ENCODE data around the gene PTPRD. TPM values are rescaled to one million over a fixed set of nuclear protein-coding genes. Genes with fewer than 3 reads are reported as not detected.
A peak's percentile ranks its signal among the peaks of the same experiment; 100 is the strongest.

Gene PTPRD
- total and polyA plus RNA-seq, 2 donors: 2.2 to 13.5 TPM

DNA sequence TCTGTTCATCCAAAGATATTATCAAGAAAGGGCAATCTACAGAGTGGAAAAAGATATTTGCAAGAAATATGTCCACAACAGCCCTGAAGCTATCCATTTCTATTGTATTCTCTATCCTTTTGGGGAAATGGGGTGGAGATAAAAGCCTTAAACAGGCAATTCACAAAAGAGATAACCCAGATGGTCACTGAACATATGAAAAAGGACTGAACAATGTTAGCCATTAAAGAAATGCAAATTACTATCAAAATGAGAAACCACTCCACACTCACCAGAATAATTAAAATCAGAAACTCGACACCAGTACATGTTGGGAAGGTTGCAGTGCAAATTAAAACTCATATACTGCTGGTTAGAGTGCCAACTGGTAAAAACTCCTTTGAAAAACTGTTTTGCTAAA, 1858.1 kb downstream of the PTPRD start:
- H3K27me3 ChIP-seq (ENCODE audit: control insufficient read depth in 2 of 2, insufficient read depth in 1 of 2, low read length in 1 of 2): no peaks in the 10 kb centered on the region
- H3K4me3 ChIP-seq (ENCODE audit: low read length in 2 of 2): no peak overlapping the region
- H3K9me3 ChIP-seq (ENCODE audit: control insufficient read depth in 2 of 2, insufficient read depth in 1 of 2, low read length in 1 of 2): no peaks in the 10 kb centered on the region
- H3K4me1 ChIP-seq (ENCODE audit: control insufficient read depth in 2 of 2, insufficient read depth in 2 of 2, low read length in 2 of 2): no peaks in the 10 kb centered on the region
- no peak for DNase-seq (ENCODE audit: low read depth in 6 of 9, low spot score in 9 of 9)
- 99% methylated on average over 1 of the region's 1 CpG for WGBS
- no peaks in the 10 kb centered on the region for H3K36me3 ChIP-seq (ENCODE audit: control insufficient read depth in 2 of 2, insufficient read depth in 2 of 2, low read length in 1 of 2)
- no peak overlapping the region for H3K27ac ChIP-seq (ENCODE audit: low read depth in 1 of 2, low read length in 1 of 2)

GRCh38 chr9:8751406-8751930, 1861.3 kb downstream of the PTPRD start:
- no peaks in the 10 kb centered on the region for H3K9me3 ChIP-seq (ENCODE audit: control insufficient read depth in 2 of 2, insufficient read depth in 1 of 2, low read length in 1 of 2)
- WGBS: 86% methylated on average over 1 of the region's 1 CpG
- no peak overlapping the region for H3K27ac ChIP-seq (ENCODE audit: low read depth in 1 of 2, low read length in 1 of 2)
- H3K27me3 ChIP-seq (ENCODE audit: control insufficient read depth in 2 of 2, insufficient read depth in 1 of 2, low read length in 1 of 2): no peaks in the 10 kb centered on the region
- DNase-seq (ENCODE audit: low read depth in 6 of 9, low spot score in 9 of 9): no peak
- no peaks in the 10 kb centered on the region for H3K36me3 ChIP-seq (ENCODE audit: control insufficient read depth in 2 of 2, insufficient read depth in 2 of 2, low read length in 1 of 2)
- no peaks in the 10 kb centered on the region for H3K4me1 ChIP-seq (ENCODE audit: control insufficient read depth in 2 of 2, insufficient read depth in 2 of 2, low read length in 2 of 2)
- H3K4me3 ChIP-seq (ENCODE audit: low read length in 2 of 2): no peak overlapping the region

DNA sequence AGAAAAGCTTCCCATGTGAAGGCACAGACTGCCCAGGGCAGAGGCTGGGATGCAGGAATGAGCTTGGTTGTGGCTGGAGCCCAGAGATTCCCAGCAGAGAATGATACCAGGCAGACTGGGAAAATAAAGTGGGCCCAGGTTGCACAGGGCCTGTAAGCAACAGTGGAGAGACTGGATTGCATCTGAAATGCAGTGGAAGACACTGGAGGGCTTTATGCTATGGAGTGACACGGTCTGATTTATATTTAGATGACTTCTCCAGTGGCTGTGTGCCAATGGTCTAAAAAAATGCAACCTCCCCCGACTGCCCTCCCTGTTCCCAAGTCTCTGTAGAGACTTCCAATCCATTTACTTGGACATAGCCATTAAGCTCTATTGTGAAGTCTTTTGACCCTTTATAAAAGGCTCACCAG, 1862.2 kb downstream of the PTPRD start:
- H3K4me3 ChIP-seq (ENCODE audit: low read length in 2 of 2): no peak overlapping the region
- DNase-seq (ENCODE audit: low read depth in 6 of 9, low spot score in 9 of 9): no peak
- no peaks in the 10 kb centered on the region for H3K9me3 ChIP-seq (ENCODE audit: control insufficient read depth in 2 of 2, insufficient read depth in 1 of 2, low read length in 1 of 2)
- no peaks in the 10 kb centered on the region for H3K36me3 ChIP-seq (ENCODE audit: control insufficient read depth in 2 of 2, insufficient read depth in 2 of 2, low read length in 1 of 2)
- no peak overlapping the region for H3K27ac ChIP-seq (ENCODE audit: low read depth in 1 of 2, low read length in 1 of 2)
- H3K4me1 ChIP-seq (ENCODE audit: control insufficient read depth in 2 of 2, insufficient read depth in 2 of 2, low read length in 2 of 2): no peaks in the 10 kb centered on the region
- H3K27me3 ChIP-seq (ENCODE audit: control insufficient read depth in 2 of 2, insufficient read depth in 1 of 2, low read length in 1 of 2): no peaks in the 10 kb centered on the region
- 78% methylated on average over 2 of the region's 2 CpGs for WGBS

GRCh38 chr9:8745347-8745746, 1867.5 kb downstream of the PTPRD start:
- DNase-seq (ENCODE audit: low read depth in 6 of 9, low spot score in 9 of 9): no peak
- Histone ChIP-seq H3K9me3 (ENCODE audit: control insufficient read depth in 2 of 2, insufficient read depth in 1 of 2, low read length in 1 of 2) (no peaks in the 10 kb centered on the region), H3K27ac (ENCODE audit: low read depth in 1 of 2, low read length in 1 of 2) (no peak overlapping the region), H3K4me1 (ENCODE audit: control insufficient read depth in 2 of 2, insufficient read depth in 2 of 2, low read length in 2 of 2) (no peaks in the 10 kb centered on the region), H3K27me3 (ENCODE audit: control insufficient read depth in 2 of 2, insufficient read depth in 1 of 2, low read length in 1 of 2) (no peaks in the 10 kb centered on the region), H3K4me3 (ENCODE audit: low read length in 2 of 2) (no peak overlapping the region), H3K36me3 (ENCODE audit: control insufficient read depth in 2 of 2, insufficient read depth in 2 of 2, low read length in 1 of 2) (no peaks in the 10 kb centered on the region)
- 87% methylated on average over 5 of the region's 5 CpGs for WGBS

- DNase-seq (ENCODE audit: low read depth in 6 of 9, low spot score in 9 of 9): no peak
- WGBS: 98% methylated on average over 2 of the region's 2 CpGs
- Histone ChIP-seq H3K36me3 (ENCODE audit: control insufficient read depth in 2 of 2, insufficient read depth in 2 of 2, low read length in 1 of 2) (no peaks in the 10 kb centered on the region), H3K27ac (ENCODE audit: low read depth in 1 of 2, low read length in 1 of 2) (no peak overlapping the region), H3K4me3 (ENCODE audit: low read length in 2 of 2) (no peak overlapping the region), H3K4me1 (ENCODE audit: control insufficient read depth in 2 of 2, insufficient read depth in 2 of 2, low read length in 2 of 2) (no peaks in the 10 kb centered on the region), H3K27me3 (ENCODE audit: control insufficient read depth in 2 of 2, insufficient read depth in 1 of 2, low read length in 1 of 2) (no peaks in the 10 kb centered on the region), H3K9me3 (ENCODE audit: control insufficient read depth in 2 of 2, insufficient read depth in 1 of 2, low read length in 1 of 2) (no peaks in the 10 kb centered on the region)
Measured at GRCh38 chr9:8738945-8739344, 1873.9 kb downstream of the PTPRD start.

DNA sequence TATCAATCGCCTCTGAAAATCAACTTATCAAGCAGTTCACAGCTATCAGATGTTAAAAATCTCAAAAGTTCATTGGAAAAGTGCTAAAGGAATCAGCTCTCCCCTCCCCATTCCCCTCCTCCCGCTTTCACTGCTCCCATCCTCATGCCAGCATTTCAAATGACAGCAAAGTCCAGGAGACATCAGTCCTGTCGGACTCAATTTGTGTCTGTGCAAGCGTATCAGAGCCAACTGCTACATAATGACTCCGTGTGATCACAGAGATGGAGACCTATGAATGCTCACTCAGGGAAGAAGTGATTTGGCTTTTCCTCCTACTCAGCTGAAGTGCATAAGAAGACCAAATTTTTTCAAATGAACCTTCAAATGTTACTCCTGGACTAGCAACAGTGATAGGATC, 1876.0 kb downstream of the PTPRD start:
- no peak for DNase-seq (ENCODE audit: low read depth in 6 of 9, low spot score in 9 of 9)
- H3K9me3 ChIP-seq (ENCODE audit: control insufficient read depth in 2 of 2, insufficient read depth in 1 of 2, low read length in 1 of 2): no peaks in the 10 kb centered on the region
- no peak overlapping the region for H3K4me3 ChIP-seq (ENCODE audit: low read length in 2 of 2)
- WGBS: 99% methylated on average over 5 of the region's 5 CpGs
- H3K36me3 ChIP-seq (ENCODE audit: control insufficient read depth in 2 of 2, insufficient read depth in 2 of 2, low read length in 1 of 2): no peaks in the 10 kb centered on the region
- H3K4me1 ChIP-seq (ENCODE audit: control insufficient read depth in 2 of 2, insufficient read depth in 2 of 2, low read length in 2 of 2): no peaks in the 10 kb centered on the region
- no peaks in the 10 kb centered on the region for H3K27me3 ChIP-seq (ENCODE audit: control insufficient read depth in 2 of 2, insufficient read depth in 1 of 2, low read length in 1 of 2)
- H3K27ac ChIP-seq (ENCODE audit: low read depth in 1 of 2, low read length in 1 of 2): no peak overlapping the region

- no peak overlapping the region for H3K27ac ChIP-seq (ENCODE audit: low read depth in 1 of 2, low read length in 1 of 2)
- WGBS: 89% methylated on average over 5 of the region's 5 CpGs
Measured at GRCh38 chr9:8734760-8735159, 1878.0 kb downstream of the PTPRD start.

GRCh38 chr9:8733131-8733954, 1879.5 kb downstream of the PTPRD start:
- no peaks in the 10 kb centered on the region for H3K9me3 ChIP-seq (ENCODE audit: control insufficient read depth in 2 of 2, insufficient read depth in 1 of 2, low read length in 1 of 2)
- no peaks in the 10 kb centered on the region for H3K4me1 ChIP-seq (ENCODE audit: control insufficient read depth in 2 of 2, insufficient read depth in 2 of 2, low read length in 2 of 2)
- H3K36me3 ChIP-seq (ENCODE audit: control insufficient read depth in 2 of 2, insufficient read depth in 2 of 2, low read length in 1 of 2): no peaks in the 10 kb centered on the region
- WGBS: 58% methylated on average over 17 of the region's 17 CpGs
- no peak overlapping the region for H3K4me3 ChIP-seq (ENCODE audit: low read length in 2 of 2)
- H3K27me3 ChIP-seq (ENCODE audit: control insufficient read depth in 2 of 2, insufficient read depth in 1 of 2, low read length in 1 of 2): no peaks in the 10 kb centered on the region
- peak overlapping the region; percentile 18 to 54 for H3K27ac ChIP-seq (ENCODE audit: low read depth in 1 of 2, low read length in 1 of 2)
- DNase-seq (ENCODE audit: low read depth in 6 of 9, low spot score in 9 of 9): no peak

More at GRCh38 chr9:8734760-8735159, 1878.0 kb downstream of the PTPRD start:
- no peak for DNase-seq (ENCODE audit: low read depth in 6 of 9, low spot score in 9 of 9)
- no peaks in the 10 kb centered on the region for H3K4me1 ChIP-seq (ENCODE audit: control insufficient read depth in 2 of 2, insufficient read depth in 2 of 2, low read length in 2 of 2)
- no peaks in the 10 kb centered on the region for H3K9me3 ChIP-seq (ENCODE audit: control insufficient read depth in 2 of 2, insufficient read depth in 1 of 2, low read length in 1 of 2)
- no peaks in the 10 kb centered on the region for H3K27me3 ChIP-seq (ENCODE audit: control insufficient read depth in 2 of 2, insufficient read depth in 1 of 2, low read length in 1 of 2)
- no peaks in the 10 kb centered on the region for H3K36me3 ChIP-seq (ENCODE audit: control insufficient read depth in 2 of 2, insufficient read depth in 2 of 2, low read length in 1 of 2)
- no peak overlapping the region for H3K4me3 ChIP-seq (ENCODE audit: low read length in 2 of 2)

- H3K27me3 ChIP-seq (ENCODE audit: control insufficient read depth in 2 of 2, insufficient read depth in 1 of 2, low read length in 1 of 2): no peaks in the 10 kb centered on the region
- H3K4me3 ChIP-seq (ENCODE audit: low read length in 2 of 2): no peak overlapping the region
- H3K4me1 ChIP-seq (ENCODE audit: control insufficient read depth in 2 of 2, insufficient read depth in 2 of 2, low read length in 2 of 2): no peaks in the 10 kb centered on the region
- H3K36me3 ChIP-seq (ENCODE audit: control insufficient read depth in 2 of 2, insufficient read depth in 2 of 2, low read length in 1 of 2): no peaks in the 10 kb centered on the region
- peak overlapping the region in 1 of 2 donors; percentile 54 for H3K27ac ChIP-seq (ENCODE audit: low read depth in 1 of 2, low read length in 1 of 2)
- no peak for DNase-seq (ENCODE audit: low read depth in 6 of 9, low spot score in 9 of 9)
- 91% methylated on average over 3 of the region's 3 CpGs for WGBS
- H3K9me3 ChIP-seq (ENCODE audit: control insufficient read depth in 2 of 2, insufficient read depth in 1 of 2, low read length in 1 of 2): no peaks in the 10 kb centered on the region
Measured at GRCh38 chr9:8732367-8733075, 1880.3 kb downstream of the PTPRD start.

All from thymus (tissue), 11 donors.